IPS-NIHi11 (cell line): ENCODE data around the gene DOCK1.

Experiments
- DNase-seq: peaks from one replicate; pipeline ENCODE4 v3.0.0; 2012; ENCODE audit warnings: mixed read lengths, low spot score

The DOCK1 gene

DNA sequence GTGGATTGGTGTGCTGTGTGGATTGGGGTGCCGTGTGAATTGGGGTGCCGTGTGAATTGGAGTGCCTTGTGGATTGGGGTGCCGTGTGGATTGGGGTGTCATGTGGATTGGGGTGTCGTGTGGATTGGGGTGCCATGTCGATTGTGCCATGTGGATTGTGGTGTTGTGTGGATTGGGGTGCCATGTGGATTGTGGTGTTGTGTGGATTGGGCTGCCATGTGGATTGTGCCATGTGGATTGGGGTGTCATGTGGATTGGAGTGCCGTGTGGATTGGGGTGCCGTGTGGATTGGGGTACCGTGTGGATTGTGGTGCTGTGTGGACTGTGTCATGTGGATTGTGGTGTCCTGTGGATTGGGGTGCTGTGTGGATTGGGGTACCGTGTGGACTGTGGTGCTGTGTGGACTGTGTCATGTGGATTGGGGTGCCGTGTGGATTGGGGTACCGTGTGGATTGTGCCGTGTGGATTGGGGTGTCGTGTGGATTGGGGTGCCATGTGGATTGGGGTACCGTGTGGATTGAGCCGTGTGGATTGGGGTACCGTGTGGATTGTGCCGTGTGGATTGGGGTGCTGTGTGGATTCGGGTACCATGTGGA is 523.3 kb downstream of the DOCK1 start:
- no peak for DNase-seq

DNA sequence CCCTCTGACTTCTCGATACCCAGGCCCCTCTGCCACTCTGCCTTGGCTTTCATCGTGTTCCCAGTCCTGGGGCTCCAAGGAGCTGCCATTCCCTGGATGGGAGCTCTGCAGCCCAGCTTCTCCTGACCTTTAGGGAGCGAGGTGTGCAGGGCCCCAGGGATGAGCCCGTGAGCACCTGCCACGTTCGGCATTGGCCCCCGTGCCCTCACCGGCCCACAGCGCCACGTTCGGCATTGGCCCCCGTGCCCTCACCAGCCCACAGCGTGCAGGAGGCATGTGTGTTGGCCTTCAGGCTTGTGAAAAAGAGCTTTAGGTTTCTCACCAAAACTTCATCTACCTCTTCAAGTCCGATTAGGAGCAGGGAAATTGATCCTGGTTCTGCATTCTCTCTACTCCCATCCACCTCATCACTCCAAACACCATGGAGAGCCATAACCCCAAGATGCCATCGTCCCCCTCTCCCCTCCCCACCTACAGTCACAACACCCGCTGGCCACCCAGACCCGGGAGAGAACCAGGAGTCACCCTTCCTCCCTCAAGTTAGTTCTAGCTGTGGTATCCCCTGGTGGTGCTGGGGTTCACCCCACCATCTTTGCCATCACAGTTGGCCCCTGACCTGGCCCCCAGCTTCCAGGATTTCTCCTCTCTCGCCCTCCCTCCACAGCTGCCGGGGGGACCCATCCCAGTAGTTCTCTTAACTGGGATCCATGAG is 524.5 kb downstream of the DOCK1 start:
- DNase-seq, result no peak

DNA sequence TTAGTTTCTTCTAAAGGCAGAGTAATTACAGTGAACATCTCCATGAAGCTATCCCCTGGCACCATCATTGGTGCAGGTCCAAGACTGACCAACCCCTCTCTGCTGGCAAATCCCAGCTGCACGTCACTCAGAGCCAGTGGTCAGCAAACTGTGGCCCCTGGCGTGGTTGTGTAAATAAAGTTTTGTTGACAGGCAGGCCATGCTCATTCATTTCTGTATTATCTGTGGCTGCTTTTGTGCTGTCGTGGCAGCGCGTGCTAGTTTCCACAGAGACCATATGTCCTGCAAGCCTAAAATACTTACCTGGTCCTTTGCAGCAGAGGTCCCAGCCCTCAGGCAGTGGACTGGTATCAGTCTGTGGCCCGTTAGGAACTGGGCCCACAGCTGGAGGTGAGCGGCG is 526.3 kb downstream of the DOCK1 start:
- DNase-seq, result no peak

DNA sequence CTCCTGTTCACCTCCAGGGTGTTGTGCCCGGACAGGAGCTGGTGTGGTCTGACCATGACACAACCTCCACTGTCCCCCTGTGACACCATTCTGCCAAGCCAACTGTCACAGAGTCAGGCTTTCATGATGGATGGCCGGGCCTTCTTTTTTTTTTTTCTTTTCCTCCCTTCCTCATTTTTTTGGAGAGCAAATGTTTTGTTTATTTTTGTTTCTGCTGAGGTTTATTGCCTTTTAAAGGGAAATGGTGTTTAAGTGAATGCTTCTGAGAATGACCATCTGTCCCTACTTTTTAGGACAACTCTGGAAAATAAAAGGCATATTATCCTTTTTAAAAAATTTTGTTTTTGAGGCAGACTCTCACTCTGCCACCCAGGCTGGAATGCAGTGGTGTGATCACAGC is 528.8 kb downstream of the DOCK1 start:
- DNase-seq, result no peak

- no peak for DNase-seq
Measured at GRCh38 chr10:127435246-127435645, 530.0 kb downstream of the DOCK1 start.

GRCh38 chr10:127440371-127440770 is 535.1 kb downstream of the DOCK1 start:
- no peak for DNase-seq

DNA sequence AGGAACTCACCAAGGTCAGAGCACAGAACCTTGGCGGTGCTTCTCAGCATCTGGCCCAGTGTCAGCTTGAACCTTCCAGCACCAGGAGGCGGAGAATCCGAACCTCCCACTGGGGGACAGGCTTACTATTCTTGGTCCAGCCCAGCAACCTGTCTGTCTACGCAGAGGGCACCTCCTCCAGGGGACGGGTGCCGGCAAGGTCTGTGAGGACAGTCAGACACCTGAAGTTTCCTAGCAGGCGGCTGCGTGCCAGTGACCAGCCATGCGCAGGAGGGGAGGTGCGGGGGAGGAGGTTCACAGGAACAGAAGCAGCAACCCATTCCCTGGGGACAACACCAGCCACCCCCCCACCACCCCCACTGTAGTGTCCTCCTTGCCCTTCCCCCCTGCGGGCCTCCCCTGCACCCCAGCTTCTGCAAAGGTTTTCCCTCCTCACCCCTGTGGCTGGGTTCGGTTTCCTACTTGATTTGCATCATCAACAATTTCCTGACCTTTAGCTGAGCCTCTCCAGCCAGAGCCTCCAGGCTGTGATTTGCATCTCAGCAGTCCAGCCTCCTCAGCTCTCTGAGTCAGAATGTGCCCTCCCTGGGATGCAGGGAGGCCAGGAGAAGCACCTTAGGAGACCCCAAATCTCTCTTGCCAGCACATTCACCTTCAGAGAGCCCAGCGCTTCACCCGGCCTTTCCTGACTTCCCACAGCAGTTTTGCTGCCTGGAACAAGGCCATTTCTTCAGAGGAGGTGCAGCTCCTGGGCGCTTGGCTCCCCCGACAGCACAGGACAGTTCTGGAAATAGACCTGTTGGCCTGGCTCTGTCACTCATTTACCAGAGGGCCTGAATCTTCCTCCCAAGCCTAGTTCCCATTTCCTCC is 536.4 kb downstream of the DOCK1 start:
- peak; percentile 82 for DNase-seq

DNA sequence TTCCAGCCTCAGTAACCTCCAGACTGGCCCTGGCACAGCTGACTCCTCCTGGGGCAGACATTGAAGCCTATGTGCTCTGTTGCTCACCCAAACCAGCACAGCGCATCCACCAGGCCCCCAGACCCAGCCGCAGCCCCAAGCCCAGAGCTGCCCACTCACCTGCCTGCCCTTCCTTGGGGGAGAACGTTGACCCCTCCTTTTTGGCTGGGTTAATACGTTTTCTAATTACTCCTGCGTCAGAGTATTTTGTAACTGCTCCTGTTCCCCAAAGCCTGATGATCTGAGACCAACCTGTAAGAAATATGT is 536.9 kb downstream of the DOCK1 start:
- DNase-seq, result no peak

DNA sequence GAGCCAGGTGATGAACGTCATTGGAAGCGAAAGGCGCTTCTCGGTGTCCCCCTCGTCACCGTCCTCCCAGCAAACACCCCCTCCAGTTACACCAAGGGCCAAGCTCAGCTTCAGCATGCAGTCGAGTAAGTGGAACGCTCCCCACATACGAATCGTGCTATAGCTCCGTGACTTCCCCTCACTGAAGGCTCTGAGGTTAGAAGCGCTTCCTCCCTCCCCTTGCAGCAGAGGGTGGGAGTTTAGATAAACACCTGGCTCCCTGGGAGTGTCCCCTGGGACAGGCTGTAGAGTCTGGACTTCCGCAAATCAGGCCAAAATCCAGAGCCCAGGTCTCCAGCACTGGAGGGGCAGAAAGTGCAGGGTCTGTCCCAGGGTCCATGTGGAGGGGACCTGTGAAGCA is 538.9 kb downstream of the DOCK1 start:
- DNase-seq, result no peak

GRCh38 chr10:127447197-127447596 is 542.0 kb downstream of the DOCK1 start:
- DNase-seq, result no peak

GRCh38 chr10:127449490-127449889 is 544.3 kb downstream of the DOCK1 start:
- DNase-seq, result no peak

GRCh38 chr10:127450644-127451043 is 545.4 kb downstream of the DOCK1 start:
- DNase-seq, result no peak

GRCh38 chr10:127451628-127452027 is 546.4 kb downstream of the DOCK1 start:
- DNase-seq, result no peak

GRCh38 chr10:127452568-127452967 is 547.3 kb downstream of the DOCK1 start:
- DNase-seq, result no peak

DNA sequence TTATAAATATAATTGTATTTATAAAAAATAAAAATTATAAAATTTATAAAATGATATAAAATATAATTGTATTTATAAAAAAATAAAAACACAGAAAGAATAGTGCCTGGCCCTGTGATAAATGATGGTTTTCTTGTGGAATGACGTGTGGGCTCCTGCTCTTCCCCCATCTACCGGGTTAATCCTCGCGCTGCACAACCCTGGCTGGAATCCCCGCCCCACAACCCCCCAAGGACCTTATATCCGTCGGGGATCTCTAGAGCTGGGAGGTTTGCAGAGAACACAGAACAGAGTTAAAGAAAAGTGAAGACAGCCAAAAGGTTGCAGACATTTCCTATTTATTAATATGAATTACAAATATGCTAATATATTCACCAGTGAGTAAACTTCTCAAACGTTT is 548.5 kb downstream of the DOCK1 start:
- DNase-seq, result no peak

DNA sequence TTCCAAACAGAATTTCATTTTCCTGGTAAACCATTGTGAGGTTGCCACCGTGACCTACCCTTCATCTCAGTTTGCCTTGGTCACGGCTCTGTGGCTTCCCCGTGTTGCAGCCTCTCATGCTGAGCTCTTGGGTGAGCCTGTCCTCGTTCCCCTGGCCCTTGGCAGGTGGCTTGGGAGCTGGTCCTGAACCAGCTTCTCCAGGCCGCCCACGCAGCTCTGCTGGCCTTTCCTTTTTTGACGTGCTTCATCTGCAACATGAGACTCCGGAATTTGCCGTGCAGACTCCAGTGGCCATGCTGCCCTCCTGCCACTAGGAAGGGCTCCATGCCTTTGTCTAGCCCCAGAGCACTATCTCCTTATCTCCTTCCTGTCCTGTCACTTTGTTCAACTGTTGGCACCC is 550.9 kb downstream of the DOCK1 start:
- no peak for DNase-seq

DNA sequence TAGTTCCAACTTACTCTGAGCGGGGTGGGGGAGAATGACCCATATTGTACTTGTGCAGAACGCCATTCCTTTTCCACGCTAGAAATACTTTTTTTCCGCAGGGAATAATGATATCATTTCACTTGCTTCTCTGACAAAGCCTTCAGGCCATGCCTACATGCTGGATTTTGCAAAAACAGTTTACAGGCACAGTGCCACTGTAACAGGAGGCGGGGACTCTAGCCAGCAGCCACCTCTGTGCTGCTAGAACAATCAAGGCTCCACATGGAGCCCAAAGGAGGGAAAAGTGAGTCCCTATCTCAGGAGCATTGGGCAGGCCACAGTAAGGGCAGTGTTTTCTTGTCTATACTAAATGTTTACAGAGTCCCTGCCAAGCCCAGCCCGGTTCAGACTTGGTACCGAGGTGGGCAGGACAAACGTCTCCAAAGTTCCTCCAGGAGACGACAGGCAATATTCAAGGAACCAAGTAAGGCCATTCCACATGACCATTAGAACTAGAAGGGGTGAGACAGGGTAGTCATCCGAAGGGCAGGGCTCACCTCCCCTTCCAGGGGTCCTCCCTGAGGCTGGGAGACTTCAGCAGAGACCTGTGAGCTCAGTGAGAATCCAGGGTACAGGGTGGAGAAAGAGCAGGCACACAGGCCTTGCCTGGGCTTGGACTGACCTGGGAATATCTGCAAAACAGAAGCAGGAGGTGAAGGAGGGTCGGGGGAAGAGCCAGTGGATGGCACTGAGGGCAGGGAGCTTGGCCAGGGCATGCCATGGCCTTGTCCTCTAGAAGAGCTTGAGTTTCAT is 553.0 kb downstream of the DOCK1 start:
- no peak for DNase-seq

DNA sequence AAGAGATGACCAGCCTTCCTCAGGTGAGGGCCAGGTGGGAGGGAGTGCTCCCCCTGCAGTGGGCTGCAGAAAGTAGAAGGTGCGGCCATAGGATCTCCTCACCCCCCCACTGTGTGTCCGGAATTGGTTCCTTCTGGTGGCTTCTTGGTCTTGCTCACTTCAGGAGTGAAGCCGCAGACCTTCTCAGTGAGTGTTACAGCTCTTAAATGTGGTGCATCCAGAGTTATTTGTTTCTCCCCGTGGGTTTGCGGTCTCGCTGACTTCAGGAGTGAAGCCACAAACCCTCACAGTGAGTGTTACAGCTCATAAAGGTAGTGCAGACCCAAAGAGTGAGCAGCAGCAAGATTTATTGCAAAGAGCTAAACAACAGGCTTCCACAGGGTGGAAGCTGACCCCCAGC is 553.6 kb downstream of the DOCK1 start:
- DNase-seq, result no peak

- no peak for DNase-seq
Measured at GRCh38 chr10:127459918-127460317, 554.7 kb downstream of the DOCK1 start.

DNA sequence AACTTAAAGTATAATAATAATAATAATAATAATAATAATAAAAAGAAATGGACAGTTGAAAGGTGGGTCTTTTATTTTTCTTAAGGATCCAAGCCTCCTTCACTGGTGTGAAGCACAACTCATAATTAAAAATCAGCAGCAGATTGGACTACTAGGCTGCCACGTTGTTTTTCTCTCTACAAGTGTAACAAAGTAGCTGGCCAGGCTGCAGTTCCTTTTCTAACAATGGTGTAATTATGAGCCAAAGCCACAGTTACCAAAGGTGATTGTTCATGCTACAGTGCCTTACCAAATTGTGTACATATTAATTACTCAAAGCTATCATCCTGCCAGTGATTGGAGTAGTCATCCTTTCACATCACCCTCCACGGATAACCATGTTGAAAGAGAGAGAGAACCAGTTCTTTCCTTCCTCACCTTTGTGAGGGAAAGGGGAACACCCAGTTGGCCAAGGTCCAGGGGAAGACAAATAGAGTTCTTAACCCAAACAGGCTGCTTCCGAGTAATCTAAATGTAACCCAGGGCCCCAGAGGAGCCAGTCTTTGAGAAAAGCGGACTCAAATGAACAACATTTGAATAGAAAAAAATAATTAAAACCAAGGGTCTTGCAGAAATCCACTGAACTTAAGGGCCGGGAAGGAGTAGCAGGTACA is 557.5 kb downstream of the DOCK1 start:
- no peak for DNase-seq

DNA sequence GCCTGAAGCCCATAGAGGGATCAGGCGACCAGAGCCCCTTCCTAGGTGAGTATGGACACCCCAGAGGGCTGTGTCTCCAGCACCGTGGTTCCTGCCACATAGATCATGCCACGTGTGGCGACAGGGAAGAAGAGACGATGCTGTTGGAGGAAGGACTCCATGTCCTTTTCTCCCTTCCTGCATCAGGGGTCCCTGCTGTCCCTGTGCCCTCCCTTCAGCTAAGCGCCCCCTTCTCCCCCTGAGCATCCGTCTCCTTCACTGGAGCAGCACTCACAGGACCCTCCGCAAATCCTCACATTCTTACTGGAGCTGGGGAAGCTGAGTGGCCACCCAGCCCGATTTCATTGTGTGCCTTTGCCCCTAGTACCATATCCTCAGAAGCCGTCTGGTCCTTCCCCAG is 558.3 kb downstream of the DOCK1 start:
- DNase-seq, result no peak

- DNase-seq, result no peak
Measured at GRCh38 chr10:127464561-127464960, 559.3 kb downstream of the DOCK1 start.
